ENCODE data around the gene LMO7.
"Not testable (repeated sequence)": the region's sequence is repeated elsewhere in the genome, so short reads cannot be mapped to it uniquely, and the experiment has no call there.

Gene LMO7

DNA sequence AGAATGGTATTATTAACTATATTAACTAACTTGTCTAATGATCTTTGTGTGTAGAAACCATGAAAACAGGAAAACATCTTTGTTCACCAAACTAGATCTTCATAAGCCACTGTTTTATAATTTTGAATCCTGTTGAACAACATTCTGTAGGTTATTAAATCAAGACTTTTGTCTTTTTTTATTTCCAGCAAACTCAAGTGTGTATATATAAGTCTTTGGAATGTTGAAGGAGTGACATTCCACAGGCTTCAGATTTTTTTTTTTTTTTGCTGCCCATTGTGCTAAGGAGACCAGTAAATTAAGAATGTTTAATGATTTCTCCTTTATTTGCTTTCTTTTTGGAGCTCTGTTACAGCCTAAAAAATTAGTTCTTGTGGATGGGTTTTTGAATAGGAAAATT, 89.6 kb downstream of the LMO7 start:
- DNase-seq (ENCODE audit: insufficient read length) = no peak
- FAIRE-seq = no peak
- TF ChIP-seq POLR2A (IDR thresholded peaks at IDR 0.05; ENCODE audit: low read depth, low read length) = no peak
- no peak for TF ChIP-seq TAF1 (IDR thresholded peaks at IDR 0.05; ENCODE audit: borderline replicate concordance, low read depth, low read length)
- no peak for TF ChIP-seq POLR2AphosphoS5 (IDR thresholded peaks at IDR 0.05; ENCODE audit: low read depth, low read length)

DNA sequence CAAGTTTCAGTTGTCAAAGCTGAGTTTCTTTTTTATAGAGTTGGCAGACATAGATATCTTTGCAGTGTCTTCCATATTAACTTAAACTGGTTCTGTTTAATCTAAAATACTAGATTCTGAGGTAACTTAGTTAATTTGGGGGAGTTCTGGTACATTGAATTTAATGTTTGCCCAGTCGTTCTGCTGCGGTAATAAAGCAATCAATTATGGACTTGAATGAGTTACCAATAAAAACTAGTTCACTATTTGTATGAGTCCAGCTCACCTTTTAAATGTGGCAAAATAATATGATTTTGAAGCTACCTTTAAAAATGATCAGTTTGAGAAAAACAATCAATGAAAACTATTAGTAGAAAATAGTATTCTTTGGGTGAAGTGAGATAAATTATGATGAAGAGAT, 90.2 kb downstream of the LMO7 start:
- TF ChIP-seq POLR2A (IDR thresholded peaks at IDR 0.05; ENCODE audit: low read depth, low read length) (no peak), TAF1 (IDR thresholded peaks at IDR 0.05; ENCODE audit: borderline replicate concordance, low read depth, low read length) (no peak), POLR2AphosphoS5 (IDR thresholded peaks at IDR 0.05; ENCODE audit: low read depth, low read length) (no peak)
- no peak for DNase-seq (ENCODE audit: insufficient read length)
- no peak for FAIRE-seq

DNA sequence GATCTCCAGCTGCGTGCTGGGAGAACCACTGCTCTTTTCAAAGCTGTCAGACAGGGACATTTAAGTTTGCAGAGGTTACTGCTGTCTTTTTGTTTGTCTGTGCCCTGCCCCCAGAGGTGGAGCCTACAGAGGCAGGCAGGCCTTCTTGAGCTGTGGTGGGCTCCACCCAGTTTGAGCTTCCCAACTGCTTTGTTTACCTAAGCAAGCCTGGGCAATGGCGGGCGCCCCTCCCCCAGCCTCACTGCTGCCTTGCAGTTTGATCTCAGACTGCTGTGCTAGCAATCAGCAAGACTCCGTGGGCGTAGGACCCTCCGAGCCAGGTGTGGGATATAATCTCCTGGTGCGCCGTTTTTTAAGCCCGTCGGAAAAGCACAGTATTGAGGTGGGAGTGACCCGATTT, 97.0 kb downstream of the LMO7 start:
- not testable (repeated sequence) for FAIRE-seq; DNase-seq (ENCODE audit: insufficient read length)

DNA sequence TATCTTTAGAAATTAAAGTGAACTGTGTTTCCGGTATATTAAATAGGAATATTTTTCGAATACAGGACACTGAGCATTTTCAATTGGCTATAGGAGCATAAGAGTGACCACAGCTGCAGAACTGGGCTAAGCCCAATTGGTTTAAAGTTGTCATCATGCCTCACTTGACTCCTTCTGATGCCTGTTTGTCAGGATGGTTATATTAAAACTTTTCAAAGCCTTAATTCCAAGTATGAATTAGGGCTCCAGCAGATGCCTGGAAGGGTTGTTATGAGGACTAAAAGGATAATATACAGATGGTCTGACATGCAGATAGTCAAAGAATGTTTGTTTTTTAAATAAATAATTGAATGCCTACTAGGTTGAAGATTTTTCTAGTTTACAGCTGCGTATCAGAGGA, 100.0 kb downstream of the LMO7 start:
- TF ChIP-seq POLR2A (IDR thresholded peaks at IDR 0.05; ENCODE audit: low read depth, low read length) (no peak), POLR2AphosphoS5 (IDR thresholded peaks at IDR 0.05; ENCODE audit: low read depth, low read length) (no peak), TAF1 (IDR thresholded peaks at IDR 0.05; ENCODE audit: borderline replicate concordance, low read depth, low read length) (no peak)
- no peak for DNase-seq (ENCODE audit: insufficient read length)
- no peak for FAIRE-seq

GRCh38 chr13:75738841-75739240, 102.7 kb downstream of the LMO7 start:
- TF ChIP-seq POLR2A (IDR thresholded peaks at IDR 0.05; ENCODE audit: low read depth, low read length) (no peak), POLR2AphosphoS5 (IDR thresholded peaks at IDR 0.05; ENCODE audit: low read depth, low read length) (no peak), TAF1 (IDR thresholded peaks at IDR 0.05; ENCODE audit: borderline replicate concordance, low read depth, low read length) (no peak)
- no peak for DNase-seq (ENCODE audit: insufficient read length)
- FAIRE-seq = peak; percentile 30

- DNase-seq (ENCODE audit: insufficient read length) (no peak), FAIRE-seq (peak; percentile 24)
These were observed 103.2 kb downstream of the LMO7 start for GRCh38 chr13:75739244-75739868.

DNA sequence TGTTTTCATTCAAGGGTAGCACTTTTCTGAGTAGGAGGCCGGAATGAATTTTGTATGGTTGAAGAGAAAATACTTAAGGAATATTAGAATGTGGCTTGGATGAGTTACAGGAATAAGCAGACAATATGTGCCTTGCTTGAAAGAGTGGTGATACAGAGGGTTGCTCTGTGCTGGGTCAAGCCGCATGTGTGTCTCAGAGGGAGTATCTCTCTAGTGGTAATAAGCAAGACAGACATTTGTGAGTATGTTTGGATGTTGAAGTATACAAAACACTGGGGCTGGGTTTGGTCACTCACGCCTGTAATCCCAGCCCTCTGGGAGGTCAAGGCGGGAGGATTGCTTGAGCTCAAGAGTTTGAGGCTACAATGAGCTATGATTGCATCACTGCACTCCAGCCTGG, 103.9 kb downstream of the LMO7 start:
- DNase-seq (ENCODE audit: insufficient read length) (no peak), FAIRE-seq (no peak)
- TF ChIP-seq POLR2A (IDR thresholded peaks at IDR 0.05; ENCODE audit: low read depth, low read length) = no peak
- no peak for TF ChIP-seq POLR2AphosphoS5 (IDR thresholded peaks at IDR 0.05; ENCODE audit: low read depth, low read length)
- TF ChIP-seq TAF1 (IDR thresholded peaks at IDR 0.05; ENCODE audit: borderline replicate concordance, low read depth, low read length) = no peak

More at GRCh38 chr13:75739244-75739868, 103.2 kb downstream of the LMO7 start:
- TF ChIP-seq TAF1 (IDR thresholded peaks at IDR 0.05; ENCODE audit: borderline replicate concordance, low read depth, low read length) (no peak), POLR2AphosphoS5 (IDR thresholded peaks at IDR 0.05; ENCODE audit: low read depth, low read length) (no peak), POLR2A (IDR thresholded peaks at IDR 0.05; ENCODE audit: low read depth, low read length) (no peak)

DNA sequence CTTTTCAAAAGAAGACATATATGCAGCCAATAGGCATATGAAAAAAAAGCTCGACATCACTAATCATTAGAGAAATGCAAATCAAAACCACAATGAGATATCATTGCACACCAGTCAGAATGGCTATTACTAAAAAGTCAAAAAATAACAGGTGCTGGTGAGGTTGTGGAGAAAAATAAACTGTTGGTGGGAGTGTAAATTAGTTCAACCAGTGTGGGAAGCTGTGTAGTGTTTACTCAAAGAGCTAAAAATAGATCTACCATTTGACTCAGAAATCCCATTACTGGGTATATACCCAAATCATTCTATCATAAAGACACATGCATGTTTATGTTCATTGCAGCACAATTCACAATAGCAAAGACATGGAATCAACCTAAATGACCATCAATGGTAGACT, 106.9 kb downstream of the LMO7 start:
- DNase-seq (ENCODE audit: insufficient read length); FAIRE-seq: not testable (repeated sequence)

DNA sequence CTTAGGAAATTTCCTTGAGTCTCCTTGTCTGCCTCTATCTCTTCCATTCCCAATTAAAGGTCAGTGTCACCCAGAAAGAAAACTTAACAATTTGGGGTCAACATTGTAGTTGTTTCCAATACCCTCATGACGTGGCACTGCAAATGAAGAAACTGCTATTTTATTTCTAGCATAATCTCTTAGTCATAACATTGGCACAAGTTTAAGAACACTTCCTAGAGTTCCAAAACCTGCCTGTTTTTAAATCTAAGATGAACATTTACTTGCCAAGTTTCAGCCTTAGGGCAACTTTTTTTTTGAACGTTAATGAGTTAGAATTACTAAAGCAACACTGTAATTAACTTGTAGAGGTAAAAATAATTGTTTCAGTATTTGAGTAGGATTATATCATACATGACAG, 108.0 kb downstream of the LMO7 start:
- FAIRE-seq (no peak), DNase-seq (ENCODE audit: insufficient read length) (no peak)
- TF ChIP-seq TAF1 (IDR thresholded peaks at IDR 0.05; ENCODE audit: borderline replicate concordance, low read depth, low read length) = no peak
- no peak for TF ChIP-seq POLR2AphosphoS5 (IDR thresholded peaks at IDR 0.05; ENCODE audit: low read depth, low read length)
- no peak for TF ChIP-seq POLR2A (IDR thresholded peaks at IDR 0.05; ENCODE audit: low read depth, low read length)

- no peak for FAIRE-seq
- DNase-seq (ENCODE audit: insufficient read length) = no peak
- TF ChIP-seq POLR2AphosphoS5 (IDR thresholded peaks at IDR 0.05; ENCODE audit: low read depth, low read length) (no peak), POLR2A (IDR thresholded peaks at IDR 0.05; ENCODE audit: low read depth, low read length) (no peak), TAF1 (IDR thresholded peaks at IDR 0.05; ENCODE audit: borderline replicate concordance, low read depth, low read length) (no peak)
These were observed 109.3 kb downstream of the LMO7 start for GRCh38 chr13:75745387-75745786.

DNA sequence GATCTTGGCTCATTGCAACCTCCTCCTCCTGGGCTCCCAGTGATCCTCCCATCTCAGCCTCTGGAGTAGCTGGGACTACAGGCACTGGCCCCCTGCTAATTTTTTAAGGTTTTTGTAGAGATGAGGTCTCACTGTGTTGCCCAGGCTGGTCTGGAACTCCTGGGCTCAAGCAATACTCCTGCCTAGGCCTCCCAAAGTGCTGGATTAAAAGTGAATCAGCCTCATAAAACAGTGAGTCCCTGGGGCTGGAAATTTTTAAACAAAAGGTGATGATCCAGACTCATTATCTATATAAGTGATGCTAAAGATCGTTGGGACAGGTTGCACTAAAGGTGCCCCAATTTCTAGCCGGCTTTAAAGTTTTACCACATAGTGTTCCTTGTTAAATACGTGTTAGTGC, 112.7 kb downstream of the LMO7 start:
- FAIRE-seq (no peak), DNase-seq (ENCODE audit: insufficient read length) (no peak)
- TF ChIP-seq TAF1 (IDR thresholded peaks at IDR 0.05; ENCODE audit: borderline replicate concordance, low read depth, low read length) (no peak), POLR2A (IDR thresholded peaks at IDR 0.05; ENCODE audit: low read depth, low read length) (no peak), POLR2AphosphoS5 (IDR thresholded peaks at IDR 0.05; ENCODE audit: low read depth, low read length) (no peak)

DNA sequence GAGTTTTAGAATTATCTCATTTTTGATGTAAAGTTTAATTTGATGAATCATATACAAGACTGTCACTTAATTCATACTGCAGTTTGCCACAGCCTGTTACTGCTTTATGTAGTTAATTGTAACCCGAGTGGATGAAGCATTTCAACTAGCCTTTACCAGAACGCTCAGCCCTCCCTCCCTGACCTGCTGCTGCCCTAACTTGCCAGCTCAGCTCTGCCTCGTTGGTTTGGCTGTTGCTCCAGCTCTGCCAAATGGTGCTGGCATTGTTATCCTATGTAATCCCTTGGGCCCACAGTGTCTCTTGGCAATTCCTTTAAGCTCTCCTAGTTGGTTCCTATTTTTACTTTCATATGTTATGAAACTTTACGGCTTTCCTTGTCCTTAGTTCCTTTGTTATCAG, 113.3 kb downstream of the LMO7 start:
- no peak for FAIRE-seq
- TF ChIP-seq TAF1 (IDR thresholded peaks at IDR 0.05; ENCODE audit: borderline replicate concordance, low read depth, low read length) = no peak
- no peak for TF ChIP-seq POLR2A (IDR thresholded peaks at IDR 0.05; ENCODE audit: low read depth, low read length)
- no peak for TF ChIP-seq POLR2AphosphoS5 (IDR thresholded peaks at IDR 0.05; ENCODE audit: low read depth, low read length)
- no peak for DNase-seq (ENCODE audit: insufficient read length)

GRCh38 chr13:75751350-75751749, 115.2 kb downstream of the LMO7 start:
- FAIRE-seq = no peak
- TF ChIP-seq TAF1 (IDR thresholded peaks at IDR 0.05; ENCODE audit: borderline replicate concordance, low read depth, low read length) (no peak), POLR2AphosphoS5 (IDR thresholded peaks at IDR 0.05; ENCODE audit: low read depth, low read length) (no peak)
- DNase-seq (ENCODE audit: insufficient read length) = no peak

Measured in GM12892 (cell line).